ENCODE data around the gene FBXO24.
"Not testable (repeated sequence)": the region's sequence is repeated elsewhere in the genome, so short reads cannot be mapped to it uniquely, and the experiment has no call there.

Gene FBXO24

DNA sequence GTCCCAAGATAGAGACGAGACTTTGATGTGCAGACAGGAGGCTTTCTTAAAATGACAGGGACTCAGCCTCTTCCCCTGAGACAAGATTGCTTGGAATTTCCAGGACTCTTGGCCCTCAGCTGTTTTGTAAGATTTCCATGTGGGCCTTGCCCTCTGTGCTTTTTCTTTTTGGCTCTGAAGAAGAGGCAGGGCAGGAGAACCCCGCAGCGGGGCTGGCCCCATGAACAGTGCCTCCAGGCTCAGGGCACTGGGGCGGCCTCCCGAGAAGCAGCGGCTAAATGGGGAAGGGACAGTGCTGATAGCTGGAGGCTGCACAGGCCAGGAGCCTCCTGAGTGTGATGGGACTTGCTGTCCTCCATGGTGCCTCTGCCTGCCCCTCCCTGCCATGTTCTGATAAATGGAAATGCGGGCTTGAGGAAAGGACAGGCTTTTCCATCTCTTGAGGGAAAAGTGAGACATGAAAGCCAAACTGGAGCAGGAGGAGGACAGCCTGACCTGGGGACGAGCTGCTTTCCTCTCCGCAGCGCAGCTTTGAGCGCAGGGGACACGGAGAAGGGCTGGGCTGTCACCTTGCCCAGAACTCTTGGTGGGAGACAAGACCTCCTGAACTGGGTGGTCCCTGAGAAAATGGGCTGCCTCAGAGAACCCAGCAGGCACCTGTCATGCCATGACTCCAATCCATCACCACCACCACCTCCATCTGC is 24.5 kb upstream of the FBXO24 start:
- no peak for DNase-seq

DNA sequence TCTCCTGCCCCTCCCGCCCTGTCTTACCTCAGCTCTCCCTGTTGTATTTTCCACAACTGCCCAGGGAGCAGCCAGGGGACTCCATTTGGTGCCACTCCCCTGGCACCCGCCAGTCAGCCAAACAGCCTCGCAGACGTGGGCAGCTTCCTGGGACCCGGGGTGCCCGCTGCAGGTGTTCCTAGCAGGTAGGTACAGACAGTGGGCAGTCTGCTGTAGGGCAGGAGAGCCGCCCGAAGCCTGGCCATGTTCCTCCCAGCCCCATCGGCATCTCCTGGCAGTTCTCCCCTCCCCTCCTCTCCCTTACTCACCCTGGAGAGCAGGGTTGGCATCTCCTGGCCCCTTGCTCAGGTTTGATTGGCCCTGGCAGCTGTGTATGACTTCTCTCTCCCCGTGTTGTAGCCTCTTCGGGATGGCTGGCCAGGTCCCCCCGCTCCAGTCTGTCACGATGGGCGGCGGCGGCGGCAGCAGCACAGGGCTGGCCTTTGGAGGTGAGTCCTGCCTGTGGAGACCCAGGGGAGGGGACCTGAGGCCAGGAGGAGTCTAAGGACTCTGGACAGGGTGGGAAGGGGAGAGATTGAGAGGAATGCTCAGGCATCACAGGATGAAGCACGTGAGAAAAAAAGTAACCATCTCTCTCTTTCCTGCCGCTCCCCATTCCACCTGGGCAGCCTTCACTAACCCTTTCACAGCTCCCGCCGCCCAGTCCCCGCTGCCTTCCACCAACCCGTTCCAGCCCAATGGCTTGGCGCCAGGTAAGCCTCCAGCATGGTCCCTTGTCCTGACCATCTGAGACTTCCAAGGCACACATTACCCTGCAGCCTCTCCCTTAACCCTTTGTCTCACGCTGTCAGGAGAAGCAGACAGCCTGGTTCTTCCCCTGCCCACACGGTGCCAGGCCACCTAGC is 23.7 kb upstream of the FBXO24 start:
- no peak for DNase-seq

GRCh38 chr7:100563100-100563564 is 23.0 kb upstream of the FBXO24 start:
- no peak for DNase-seq

DNA sequence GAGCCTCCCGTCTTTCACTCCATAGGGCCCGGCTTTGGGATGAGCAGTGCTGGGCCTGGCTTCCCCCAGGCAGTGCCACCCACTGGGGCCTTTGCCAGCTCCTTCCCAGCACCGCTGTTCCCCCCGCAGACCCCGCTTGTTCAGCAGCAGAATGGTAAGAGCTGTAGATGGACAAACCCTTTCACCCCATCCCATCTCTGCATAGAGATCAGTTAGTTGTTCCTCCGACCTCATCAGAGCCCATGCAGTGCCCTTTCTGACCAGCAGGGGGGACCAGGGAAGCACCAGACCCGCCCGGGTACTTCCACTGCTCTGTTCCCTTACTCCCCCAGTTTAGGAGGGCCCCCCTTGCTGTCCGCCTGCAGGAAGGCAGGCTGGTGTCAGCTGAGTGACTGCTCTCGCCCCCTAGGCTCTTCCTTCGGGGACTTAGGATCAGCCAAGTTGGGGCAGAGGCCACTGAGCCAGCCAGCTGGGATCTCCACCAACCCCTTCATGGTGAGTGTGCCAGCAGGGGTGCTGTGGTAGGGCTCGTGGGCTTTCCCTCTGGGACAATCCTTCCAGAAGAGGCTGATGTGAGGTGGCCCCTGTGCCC is 22.2 kb upstream of the FBXO24 start:
- DNase-seq = peak; percentile 15

- DNase-seq = not testable (repeated sequence)
Measured at GRCh38 chr7:100564405-100564804, 21.7 kb upstream of the FBXO24 start.

DNA sequence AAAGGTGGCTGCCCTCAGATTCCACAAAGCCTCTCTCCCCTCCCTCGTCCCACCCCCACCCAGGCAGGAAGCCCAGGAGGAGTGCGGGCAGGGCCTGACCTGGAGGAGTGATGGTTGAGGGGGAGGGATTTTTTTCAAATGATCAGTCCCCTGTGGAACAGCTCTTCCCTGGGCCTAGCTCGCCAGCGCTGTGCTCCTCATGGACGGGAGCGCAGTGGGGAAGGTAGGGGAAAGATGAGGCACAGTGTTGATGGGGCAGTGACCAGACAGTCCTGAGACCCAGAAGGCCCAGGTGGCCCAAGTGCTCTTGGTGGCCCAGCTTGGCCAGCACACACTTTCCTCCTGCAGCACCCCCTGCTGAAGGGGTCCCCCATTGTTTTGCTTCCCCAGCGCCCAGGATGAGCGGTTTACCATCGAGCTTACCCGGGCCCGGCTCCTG is 21.0 kb upstream of the FBXO24 start:
- no peak for DNase-seq

GRCh38 chr7:100566018-100566531 is 20.1 kb upstream of the FBXO24 start:
- no peak for DNase-seq

DNA sequence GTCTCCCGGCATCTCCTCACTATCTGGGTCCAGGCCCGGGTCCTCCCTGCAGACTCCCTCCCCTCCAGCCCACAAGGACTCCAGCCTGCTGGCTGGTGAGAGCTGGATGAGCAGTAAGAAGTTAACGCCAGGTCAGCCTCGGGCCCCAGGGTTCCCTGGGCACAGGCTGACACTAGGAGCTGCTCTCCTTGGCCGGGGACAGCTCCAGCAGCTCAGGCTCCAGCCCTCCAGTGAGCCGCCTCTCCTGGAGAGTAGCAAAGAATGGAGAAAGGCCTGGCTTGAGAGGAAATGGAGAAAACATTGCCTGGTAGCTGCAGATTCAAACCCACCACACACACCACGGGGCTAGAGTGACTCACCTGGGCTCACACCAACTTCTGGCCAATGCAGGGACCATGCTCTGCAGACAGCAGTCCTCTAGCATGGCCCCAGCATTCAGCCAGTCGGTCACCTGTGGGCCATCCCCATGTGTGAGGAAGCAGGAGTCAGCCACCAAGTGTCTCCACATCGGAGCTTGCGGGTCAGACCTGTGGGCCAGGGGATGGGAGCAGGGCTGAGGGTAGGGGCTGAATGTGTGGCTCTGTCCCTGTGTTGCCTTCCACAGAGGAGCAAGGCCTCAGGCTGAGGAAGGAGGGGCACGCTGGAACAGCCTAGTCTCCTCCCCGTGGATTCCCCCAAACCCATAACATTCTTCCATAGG is 18.9 kb upstream of the FBXO24 start:
- no peak for DNase-seq

GRCh38 chr7:100567751-100568175 is 18.4 kb upstream of the FBXO24 start:
- no peak for DNase-seq

GRCh38 chr7:100568176-100568895 is 17.8 kb upstream of the FBXO24 start:
- DNase-seq = no peak

GRCh38 chr7:100568896-100569844 is 17.0 kb upstream of the FBXO24 start:
- DNase-seq = peak; percentile 42

DNA sequence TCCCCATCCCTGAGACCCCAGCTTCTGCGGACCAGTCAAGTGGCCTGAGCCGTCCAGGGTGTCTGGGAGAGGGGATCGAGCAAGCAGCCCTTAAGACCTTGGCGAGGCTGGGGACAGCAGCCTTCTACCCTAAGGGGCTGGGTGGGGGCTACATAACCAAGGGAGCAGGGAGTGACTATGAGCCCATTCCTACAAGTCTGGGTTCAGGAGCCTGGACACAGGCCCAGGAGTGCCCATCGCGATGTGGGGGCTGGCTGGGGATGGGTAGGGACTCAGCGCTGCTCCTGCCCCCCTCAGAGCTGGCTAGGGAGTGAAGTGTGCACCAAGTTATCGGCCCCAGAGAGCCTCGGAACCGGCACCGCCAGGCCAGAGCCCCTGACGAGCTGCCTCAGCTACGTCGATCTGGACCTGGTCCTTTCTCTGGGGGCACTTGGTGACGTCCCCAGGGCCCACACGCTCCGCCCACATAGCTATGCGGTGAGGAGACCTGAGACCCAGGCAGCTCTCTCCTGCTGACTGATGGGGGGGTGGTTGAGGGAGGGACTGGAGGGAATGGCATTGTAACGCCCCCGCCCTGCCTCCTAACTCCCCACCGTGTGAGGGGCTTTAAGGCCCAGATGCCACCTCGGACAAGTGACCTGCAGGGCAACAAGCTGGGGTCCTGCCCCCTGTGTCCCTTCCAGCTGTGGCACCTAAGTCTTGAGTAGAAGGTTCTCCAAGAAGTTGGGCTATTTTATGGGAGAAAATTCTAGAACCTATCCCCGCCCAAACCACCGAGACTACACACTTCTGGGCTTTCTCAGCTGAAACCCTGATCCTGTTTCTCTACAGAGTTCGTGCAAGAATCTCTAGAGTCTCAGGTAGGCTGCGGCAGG is 14.9 kb upstream of the FBXO24 start:
- DNase-seq = no peak

DNA sequence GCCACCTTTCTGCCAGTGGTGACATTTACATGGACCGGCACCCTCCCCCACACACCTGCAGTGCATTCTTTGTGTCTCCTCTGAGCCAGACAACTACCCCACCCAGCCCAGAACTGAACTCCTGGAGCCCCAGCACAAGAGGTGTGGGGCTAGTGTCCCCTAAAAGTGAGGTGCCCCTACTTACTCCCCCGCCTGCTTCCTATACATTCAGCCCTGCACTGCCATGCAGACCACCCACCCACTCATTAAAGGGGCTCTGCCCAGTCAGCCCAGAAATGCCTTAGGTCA is 14.4 kb upstream of the FBXO24 start:
- no peak for DNase-seq

GRCh38 chr7:100572281-100572948 is 13.7 kb upstream of the FBXO24 start:
- DNase-seq = no peak

DNA sequence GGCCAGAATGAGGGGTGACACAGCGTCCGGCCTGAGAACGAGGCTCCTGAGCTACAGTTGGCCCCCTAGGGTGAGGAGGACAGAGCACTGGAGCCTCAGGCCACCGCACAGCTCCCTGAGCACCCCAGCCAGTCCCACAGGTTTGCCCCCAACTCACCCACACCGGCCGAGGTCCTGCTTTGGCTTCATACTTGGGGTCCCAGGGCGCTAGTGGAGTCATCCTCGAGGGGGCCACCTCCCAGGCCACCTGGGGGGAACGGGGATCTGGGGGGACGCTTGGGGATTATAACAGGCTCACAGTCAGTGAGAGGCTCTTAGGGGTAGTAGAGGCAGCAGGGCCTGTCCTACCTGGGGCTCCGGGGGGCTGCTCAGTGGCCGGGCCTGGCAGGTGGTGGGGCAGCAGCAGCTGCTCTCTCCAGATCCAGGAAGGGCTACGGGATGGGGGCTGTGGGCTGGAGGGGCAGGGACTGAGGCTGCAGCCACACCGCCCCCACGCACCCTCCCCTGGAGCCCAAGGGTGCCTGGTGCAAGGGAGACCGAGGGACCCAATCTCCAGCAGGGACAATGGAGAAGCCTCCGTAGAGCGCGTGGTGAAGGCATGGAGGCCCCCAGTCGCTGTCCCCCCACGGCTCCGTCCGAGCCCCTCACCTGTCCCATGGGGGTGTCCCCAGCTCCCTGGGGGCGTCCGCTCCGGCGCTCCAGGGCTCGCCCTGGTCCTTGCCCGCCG is 13.0 kb upstream of the FBXO24 start:
- DNase-seq = no peak

- DNase-seq = no peak
Measured at GRCh38 chr7:100573691-100574361, 12.3 kb upstream of the FBXO24 start, which contains the start of gene SAP25. TSS of gene SAP25 (minus strand) at chr7:100573900. CDS start at chr7:100573742, 158 bp downstream.

- DNase-seq = no peak
Measured at GRCh38 chr7:100574362-100575205, 11.5 kb upstream of the FBXO24 start.

All from NCI-H2171 treated with DMSO at 0.1 percent for 48 hours (cell line).